CD14-positive monocyte (primary cell): ENCODE measurements around the gene ITIH6. TPM values are rescaled to one million over a fixed set of nuclear protein-coding genes. Genes with fewer than 3 reads are reported as not detected.

Experiments used
- DNase-seq, 3 donors: peaks; one replicate each; pipeline ENCODE4 v3.0.0-alpha.2; 2011 to 2022
- H2AFZ ChIP-seq: 2 replicates; pipeline ENCODE4 v1.6.0; 2012; ENCODE audit warnings: mild to moderate bottlenecking, low read depth, low read length, inconsistent platforms; ENCODE audit not compliant: insufficient read depth, poor library complexity, severe bottlenecking
- H3K27ac ChIP-seq, 2 donors: 1 replicate in 1 of 2; 2 replicates in 1 of 2; pipeline ENCODE4 v1.5.1; 2012 to 2013; ENCODE audit warnings: low read length in 2 of 2, control low read depth in 1 of 2, inconsistent platforms in 1 of 2, low read depth in 1 of 2, mild to moderate bottlenecking in 1 of 2
- H3K27me3 ChIP-seq, 2 donors: one replicate each; pipeline versions ENCODE4 v1.6.0 to v1.6.1; 2011 to 2013; ENCODE audit warnings: low read length in 2 of 2; ENCODE audit not compliant: control insufficient read depth in 2 of 2, insufficient read depth in 2 of 2
- H3K36me3 ChIP-seq, 2 donors: replicated peaks in 1 of 2; 1 replicate in 1 of 2; 2 replicates in 1 of 2; pipeline versions ENCODE4 v1.5.1 to v1.6.1; 2012 to 2013; ENCODE audit warnings: low read length in 2 of 2, control low read depth in 1 of 2, inconsistent platforms in 1 of 2, mild to moderate bottlenecking in 1 of 2; ENCODE audit not compliant: insufficient read depth in 2 of 2, control insufficient read depth in 1 of 2
- H3K4me1 ChIP-seq, 2 donors: 1 replicate in 1 of 2; 2 replicates in 1 of 2; pipeline versions ENCODE4 v1.5.1 to v1.6.1; 2012 to 2013; ENCODE audit warnings: low read length in 2 of 2, control low read depth in 1 of 2, inconsistent platforms in 1 of 2, mild to moderate bottlenecking in 1 of 2, moderate library complexity in 1 of 2; ENCODE audit not compliant: insufficient read depth in 2 of 2, control insufficient read depth in 1 of 2
- H3K4me2 ChIP-seq: replicated peaks from 2 replicates; pipeline ENCODE3; 2012; ENCODE audit warnings: low read length, moderate library complexity, mild to moderate bottlenecking; ENCODE audit not compliant: poor library complexity, severe bottlenecking; ENCODE audit errors: extremely low read depth
- H3K4me3 ChIP-seq, 3 experiments: fragments of 200-600 bp in 1 of 3; sonication (generic) in 1 of 3; replicated peaks in 1 of 3; 1 replicate in 2 of 3; 2 replicates in 1 of 3; pipeline ENCODE4 v1.5.1; 2011 to 2013; ENCODE audit warnings: low read length in 3 of 3, mild to moderate bottlenecking in 3 of 3, control low read depth in 2 of 3, low read depth in 2 of 3, inconsistent platforms in 1 of 3, moderate library complexity in 1 of 3
- H3K79me2 ChIP-seq: 2 replicates; pipeline ENCODE4 v1.6.0; 2012; ENCODE audit warnings: mild to moderate bottlenecking, control low read depth, inconsistent platforms, low read length, moderate library complexity; ENCODE audit not compliant: insufficient read depth
- H3K9ac ChIP-seq: 2 replicates; pipeline ENCODE4 v1.6.0; 2017; ENCODE audit warnings: low read length, mild to moderate bottlenecking; ENCODE audit not compliant: insufficient read depth, poor library complexity, severe bottlenecking
- H3K9me3 ChIP-seq, 2 donors: replicated peaks in 1 of 2; 1 replicate in 1 of 2; 2 replicates in 1 of 2; pipeline versions ENCODE4 v1.5.1 to v1.6.1; 2012 to 2013; ENCODE audit warnings: low read length in 2 of 2, control low read depth in 1 of 2; ENCODE audit not compliant: control insufficient read depth in 1 of 2, insufficient read depth in 1 of 2
- H4K20me1 ChIP-seq: 2 replicates; pipeline ENCODE4 v1.6.0; 2012; ENCODE audit warnings: mild to moderate bottlenecking, low read length, control low read depth, moderate library complexity; ENCODE audit not compliant: insufficient read depth
- H3K27ac Mint-ChIP-seq, 7 donors: one replicate each; pipeline ENCODE4 v1.8.0; 2020; ENCODE audit warnings: mild to moderate bottlenecking in 7 of 7, mixed read lengths in 7 of 7, moderate library complexity in 6 of 7, inconsistent platforms in 2 of 7
- H3K27me3 Mint-ChIP-seq, 3 donors: one replicate each; pipeline ENCODE4 v1.8.0; 2021 to 2022; ENCODE audit warnings: low read depth in 3 of 3, mild to moderate bottlenecking in 3 of 3, mixed read lengths in 3 of 3, moderate library complexity in 3 of 3, inconsistent platforms in 1 of 3
- H3K36me3 Mint-ChIP-seq, 2 donors: one replicate each; pipeline ENCODE4 v1.8.0; 2020; ENCODE audit warnings: mixed read lengths in 2 of 2, inconsistent platforms in 1 of 2, mild to moderate bottlenecking in 1 of 2
- H3K4me1 Mint-ChIP-seq: one replicate; pipeline ENCODE4 v1.8.0; 2020; ENCODE audit warnings: mild to moderate bottlenecking, mixed read lengths
- H3K4me3 Mint-ChIP-seq, 2 donors: one replicate each; pipeline ENCODE4 v1.8.0; 2020; ENCODE audit warnings: mild to moderate bottlenecking in 2 of 2, mixed read lengths in 2 of 2, moderate library complexity in 1 of 2
- H3K9me3 Mint-ChIP-seq, 7 donors: one replicate each; pipeline ENCODE4 v1.8.0; 2020 to 2022; ENCODE audit warnings: mixed read lengths in 7 of 7, mild to moderate bottlenecking in 6 of 7, moderate library complexity in 6 of 7, inconsistent platforms in 2 of 7
- WGBS: methylation state at CpG from one replicate; pipeline ENCODE4 v1.1.5; 2013; ENCODE audit warnings: missing lambda C conversion rate; ENCODE audit not compliant: insufficient coverage; 5-methylcytosine and 5-hydroxymethylcytosine counted together
- intact Hi-C, 2 donors: fragments of 100-400 bp; cut with micrococcal nuclease; formaldehyde crosslinking; loops; one replicate each; pipeline versions ENCODE4 v1.15.0 to v1.15.1; 2023
- polyA plus RNA-seq, 3 donors: library from polyadenylated mRNA; depleted of rRNA in 1 of 3; unstranded in 2 of 3; stranded (reverse) in 1 of 3; fragments of 300-500 nt in 2 of 3; fragments of >200 nt in 1 of 3; fragmentation: Illumina TruSeq in 2 of 3; gene quantifications; 1 replicate in 2 of 3; 2 replicates in 1 of 3; pipeline ENCODE4 v1.2.3, GENCODE V29; 2012 to 2021
- TF ChIP-seq, protein P1 (sequence below): fragments of 200-600 bp; IDR thresholded peaks from one replicate; pipeline ENCODE4 v1.8.0; 2022; ENCODE audit warnings: antibody characterized with exemption, mild to moderate bottlenecking

The ITIH6 gene
- polyA plus RNA-seq, 3 donors, result not detected

DNA sequence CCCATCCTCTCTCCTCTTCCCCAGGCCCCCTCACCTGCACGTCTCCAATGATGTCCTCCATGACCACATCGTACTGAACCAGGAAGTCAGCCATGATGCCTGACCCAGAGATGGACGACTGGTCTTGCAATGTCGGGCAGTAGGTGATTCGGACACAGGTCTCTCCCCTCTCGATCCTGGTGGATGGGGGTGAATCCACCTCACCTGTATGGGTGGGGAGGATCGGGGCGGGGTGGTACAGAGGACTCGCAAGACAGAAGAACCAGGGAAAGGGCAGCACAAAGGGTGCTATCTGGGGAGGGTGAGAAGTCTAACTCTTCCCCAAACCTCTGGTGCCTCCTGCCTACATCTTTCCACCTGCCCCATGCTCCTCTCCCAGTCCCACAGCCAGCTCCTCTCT, 9.6 kb downstream of the ITIH6 start:
- H3K27me3 ChIP-seq, result no peaks in the 10 kb centered on the region
- no peak overlapping the region for H3K27ac ChIP-seq
- no peaks in the 10 kb centered on the region for H3K36me3 ChIP-seq
- Mint-ChIP-seq H3K4me1 (no peaks in the 10 kb centered on the region), H3K9me3 (peaks cover 0 to 2% (median 0%) of the 10 kb centered on the region in 7 donors), H3K27me3 (peaks cover 0 to 3% (median 3%) of the 10 kb centered on the region in 3 donors), H3K27ac (peak overlapping the region in 1 of 7 donors; percentile 31), H3K4me3 (no peak overlapping the region), H3K36me3 (no peaks in the 10 kb centered on the region)
- no peaks in the 10 kb centered on the region for H3K9me3 ChIP-seq
- H3K4me3 ChIP-seq, result no peak overlapping the region
- WGBS, result no CpG with 5 or more reads among the region's 9 CpGs
- H3K9ac ChIP-seq, result no peak overlapping the region
- H2AFZ ChIP-seq, result no peak overlapping the region
- intact Hi-C loops, result no loop called here
- H3K4me1 ChIP-seq, result no peaks in the 10 kb centered on the region
- TF ChIP-seq, protein P1, sequence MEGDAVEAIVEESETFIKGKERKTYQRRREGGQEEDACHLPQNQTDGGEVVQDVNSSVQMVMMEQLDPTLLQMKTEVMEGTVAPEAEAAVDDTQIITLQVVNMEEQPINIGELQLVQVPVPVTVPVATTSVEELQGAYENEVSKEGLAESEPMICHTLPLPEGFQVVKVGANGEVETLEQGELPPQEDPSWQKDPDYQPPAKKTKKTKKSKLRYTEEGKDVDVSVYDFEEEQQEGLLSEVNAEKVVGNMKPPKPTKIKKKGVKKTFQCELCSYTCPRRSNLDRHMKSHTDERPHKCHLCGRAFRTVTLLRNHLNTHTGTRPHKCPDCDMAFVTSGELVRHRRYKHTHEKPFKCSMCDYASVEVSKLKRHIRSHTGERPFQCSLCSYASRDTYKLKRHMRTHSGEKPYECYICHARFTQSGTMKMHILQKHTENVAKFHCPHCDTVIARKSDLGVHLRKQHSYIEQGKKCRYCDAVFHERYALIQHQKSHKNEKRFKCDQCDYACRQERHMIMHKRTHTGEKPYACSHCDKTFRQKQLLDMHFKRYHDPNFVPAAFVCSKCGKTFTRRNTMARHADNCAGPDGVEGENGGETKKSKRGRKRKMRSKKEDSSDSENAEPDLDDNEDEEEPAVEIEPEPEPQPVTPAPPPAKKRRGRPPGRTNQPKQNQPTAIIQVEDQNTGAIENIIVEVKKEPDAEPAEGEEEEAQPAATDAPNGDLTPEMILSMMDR, result no peak
- no peaks in the 10 kb centered on the region for H4K20me1 ChIP-seq
- H3K79me2 ChIP-seq, result no peaks in the 10 kb centered on the region
- DNase-seq, result no peak
- no peak overlapping the region for H3K4me2 ChIP-seq

DNA sequence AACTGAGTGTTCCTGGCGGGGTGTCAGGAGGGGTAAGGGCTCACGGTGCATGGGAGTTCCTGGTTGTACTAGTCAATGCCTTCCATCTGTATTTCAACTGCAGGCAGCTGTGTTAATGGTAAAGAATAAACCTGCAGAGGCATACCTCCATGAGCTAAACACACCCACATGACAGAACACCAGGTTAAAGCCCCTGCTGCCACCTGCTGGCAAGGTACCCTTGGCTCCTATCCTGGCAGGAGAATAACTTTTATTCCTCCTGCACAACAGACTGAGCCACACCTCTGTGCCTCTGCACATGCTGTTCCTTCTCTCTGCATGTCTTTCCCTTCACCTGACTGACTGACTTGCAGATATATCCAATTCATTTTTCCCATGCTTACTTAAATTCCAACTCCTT, 11.1 kb downstream of the ITIH6 start:
- H3K9me3 ChIP-seq, result no peaks in the 10 kb centered on the region
- DNase-seq, result no peak
- H3K9me3 Mint-ChIP-seq, result peaks cover 0 to 3% (median 0%) of the 10 kb centered on the region in 7 donors
- H3K4me1 ChIP-seq, result no peaks in the 10 kb centered on the region
- H3K27ac Mint-ChIP-seq, result no peak overlapping the region
- H2AFZ ChIP-seq, result no peak overlapping the region
- no peaks in the 10 kb centered on the region for H3K79me2 ChIP-seq
- intact Hi-C loops, result no loop called here
- H3K36me3 Mint-ChIP-seq, result no peaks in the 10 kb centered on the region
- no peaks in the 10 kb centered on the region for H3K4me1 Mint-ChIP-seq
- no peak overlapping the region for H3K4me2 ChIP-seq
- peaks cover 0 to 6% (median 4%) of the 10 kb centered on the region in 3 donors for H3K27me3 Mint-ChIP-seq
- no peaks in the 10 kb centered on the region for H4K20me1 ChIP-seq
- no peaks in the 10 kb centered on the region for H3K27me3 ChIP-seq
- no CpG with 5 or more reads among the region's 2 CpGs for WGBS
- no peak overlapping the region for H3K4me3 ChIP-seq
- TF ChIP-seq, protein P1, result no peak
- no peak overlapping the region for H3K9ac ChIP-seq
- H3K36me3 ChIP-seq, result no peaks in the 10 kb centered on the region
- no peak overlapping the region for H3K27ac ChIP-seq
- no peak overlapping the region for H3K4me3 Mint-ChIP-seq
